GM19463 (cell line): ENCODE results near the gene PRR19.
A peak's percentile ranks its signal among the peaks of the same experiment; 100 is the strongest.

Source experiments
- ATAC-seq: cut with Tn5 transposase; IDR thresholded peaks from one replicate; pipeline ENCODE4 v1.9.1; 2021; ENCODE audit warnings: mild to moderate bottlenecking, moderate library complexity; ENCODE audit not compliant: unreplicated experiment

The PRR19 gene

DNA sequence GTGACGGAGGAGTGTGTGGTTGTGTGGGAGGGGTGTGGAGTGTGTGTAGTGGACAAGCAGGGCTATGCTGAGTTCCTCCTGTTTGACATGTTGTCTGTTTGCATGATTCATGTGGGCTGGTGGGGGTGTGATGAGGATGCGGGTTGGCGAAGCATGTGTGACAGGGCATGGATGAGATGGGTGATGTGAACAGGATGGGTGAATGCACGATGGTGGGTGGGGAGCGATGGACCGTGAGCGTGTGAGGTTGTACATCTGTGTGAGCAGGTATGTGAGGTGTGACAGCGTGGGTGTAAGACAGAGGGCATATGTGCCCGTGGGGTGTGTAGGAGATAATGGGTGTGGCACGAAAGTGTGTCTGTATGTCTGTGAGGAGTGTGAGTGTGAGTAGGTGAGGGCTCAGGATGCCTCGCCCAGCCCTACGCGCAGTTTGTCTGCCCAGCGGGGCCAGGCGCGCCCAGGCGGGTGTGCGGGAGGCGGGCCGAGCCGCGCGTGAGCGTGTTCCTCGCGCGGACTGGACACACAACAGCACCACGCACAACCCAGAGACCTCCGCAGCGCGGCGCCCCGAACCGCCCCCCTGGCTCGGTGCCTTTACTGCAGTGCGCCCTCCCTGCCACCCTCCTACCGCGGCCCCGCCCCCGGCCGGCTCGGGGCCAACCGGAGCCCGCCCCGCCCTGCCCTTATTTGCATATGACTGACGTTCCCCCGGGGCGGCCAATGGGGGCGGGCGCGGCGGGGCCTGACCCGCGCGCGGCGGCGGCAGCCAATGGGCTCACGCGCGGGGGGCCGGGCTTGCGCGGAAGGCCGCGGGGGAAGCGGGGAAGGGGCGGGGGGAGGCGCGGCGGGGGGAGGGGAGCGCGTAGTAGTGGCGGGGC is 18.5 kb upstream of the PRR19 start:
- ATAC-seq = peak; percentile 42

DNA sequence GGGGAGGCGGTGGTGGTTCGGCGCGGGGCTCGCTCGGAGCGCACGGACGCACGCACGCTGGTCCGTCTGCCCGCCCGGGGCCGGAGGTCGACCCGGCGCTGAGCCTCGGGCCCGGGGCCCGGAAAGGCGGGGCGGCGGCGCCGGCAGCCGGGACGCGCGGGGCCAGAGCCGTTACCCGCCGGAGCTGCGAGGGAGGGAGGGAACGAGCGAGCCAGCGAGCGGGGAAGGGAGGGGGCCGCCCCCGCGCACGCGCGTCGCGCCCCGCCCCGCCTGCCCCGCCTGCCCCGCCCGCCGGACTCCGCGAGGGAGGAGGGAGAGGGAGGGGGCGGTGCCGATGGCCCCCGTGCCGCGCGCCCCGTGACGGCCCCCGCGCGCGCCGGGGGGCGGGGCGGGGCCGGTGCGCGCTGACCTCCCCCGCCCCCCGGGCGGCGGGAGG is 17.8 kb upstream of the PRR19 start:
- ATAC-seq = peak; percentile 18

GRCh38 chr19:42284591-42285341 is 17.2 kb upstream of the PRR19 start:
- no peak for ATAC-seq

DNA sequence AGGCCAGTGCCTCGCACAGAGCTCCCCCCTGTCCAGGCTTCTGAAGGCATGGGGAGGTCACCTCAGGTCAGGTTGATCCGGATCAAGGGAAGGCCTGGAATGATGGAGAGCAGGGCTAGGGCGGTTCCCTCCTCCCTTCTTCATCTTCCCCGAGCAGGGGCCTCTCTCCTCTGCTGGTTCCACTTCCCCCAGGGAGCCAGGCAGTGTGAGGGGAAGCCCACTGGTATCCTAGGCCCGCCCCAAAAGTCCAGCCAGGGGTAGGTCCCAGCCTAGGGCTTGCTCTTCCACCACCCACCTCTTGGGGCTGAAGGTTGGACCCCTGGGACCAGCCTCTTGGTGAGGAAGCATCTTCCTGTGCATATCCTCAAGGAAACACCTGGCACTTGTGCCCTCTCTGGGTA is 16.4 kb upstream of the PRR19 start:
- ATAC-seq = no peak

- ATAC-seq = no peak
These were observed 16.0 kb upstream of the PRR19 start for GRCh38 chr19:42285988-42286348.

DNA sequence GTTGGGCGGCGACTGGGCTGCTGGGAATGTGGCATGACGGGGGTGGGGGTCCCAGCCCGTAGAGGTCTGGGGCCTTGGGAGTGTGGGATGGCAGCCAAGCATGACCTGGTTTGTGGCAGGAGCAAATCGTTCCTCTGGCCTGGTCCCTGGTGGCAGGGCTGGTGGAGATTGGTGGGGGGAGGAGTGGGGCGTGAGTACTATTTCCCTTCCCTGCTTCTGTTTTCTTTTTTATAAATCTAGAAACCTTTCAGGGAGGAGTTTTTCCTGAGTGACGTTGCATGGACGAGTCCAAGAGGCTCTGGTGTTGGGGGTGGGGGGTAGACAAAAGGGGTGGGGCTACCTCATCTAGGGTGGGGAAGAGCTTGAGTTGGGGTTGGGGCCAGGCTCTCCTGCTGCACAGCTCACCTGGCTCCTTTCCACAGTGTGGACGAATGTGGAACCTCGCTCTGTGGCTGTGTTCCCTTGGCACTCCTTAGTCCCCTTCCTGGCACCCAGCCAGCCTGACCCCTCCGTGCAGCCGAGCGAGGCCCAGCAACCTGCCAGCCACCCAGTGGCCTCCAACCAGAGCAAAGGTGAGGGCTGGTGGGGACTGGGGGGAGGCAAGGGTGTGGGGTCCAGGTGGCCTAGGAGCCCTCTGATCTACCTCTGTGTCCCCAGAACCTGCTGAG is 15.4 kb upstream of the PRR19 start:
- no peak for ATAC-seq

DNA sequence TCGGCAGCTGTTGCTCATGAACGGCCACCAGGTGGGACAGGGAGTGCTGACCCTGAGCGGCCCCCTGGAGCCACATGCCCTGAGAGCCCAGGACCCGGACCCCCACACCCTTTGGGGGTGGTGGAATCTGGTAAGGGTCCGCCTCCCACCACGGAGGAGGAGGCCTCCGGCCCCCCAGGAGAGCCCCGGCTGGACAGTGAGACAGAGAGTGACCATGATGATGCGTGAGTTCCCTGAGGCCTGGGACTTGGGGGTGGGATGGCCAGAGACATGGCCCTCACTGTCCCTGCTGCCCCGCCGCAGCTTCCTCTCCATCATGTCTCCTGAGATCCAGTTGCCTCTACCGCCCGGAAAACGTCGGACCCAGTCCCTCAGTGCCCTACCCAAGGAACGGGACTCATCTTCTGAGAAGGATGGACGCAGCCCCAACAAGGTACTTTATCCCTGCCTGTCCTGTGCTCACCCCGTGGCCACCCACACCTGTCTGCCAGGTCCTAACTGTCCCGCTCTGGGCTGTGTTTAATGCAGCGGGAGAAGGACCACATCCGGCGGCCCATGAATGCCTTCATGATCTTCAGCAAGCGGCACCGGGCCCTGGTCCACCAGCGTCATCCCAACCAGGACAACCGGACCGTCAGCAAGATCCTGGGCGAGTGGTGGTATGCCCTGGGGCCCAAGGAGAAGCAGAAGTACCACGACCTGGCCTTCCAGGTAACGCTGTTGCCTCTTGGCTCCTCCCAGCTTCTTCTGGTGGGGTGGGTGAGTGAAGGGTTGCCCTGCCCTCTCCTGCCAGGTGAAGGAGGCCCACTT is 14.7 kb upstream of the PRR19 start:
- ATAC-seq = no peak

GRCh38 chr19:42287827-42288107 is 14.2 kb upstream of the PRR19 start:
- no peak for ATAC-seq

DNA sequence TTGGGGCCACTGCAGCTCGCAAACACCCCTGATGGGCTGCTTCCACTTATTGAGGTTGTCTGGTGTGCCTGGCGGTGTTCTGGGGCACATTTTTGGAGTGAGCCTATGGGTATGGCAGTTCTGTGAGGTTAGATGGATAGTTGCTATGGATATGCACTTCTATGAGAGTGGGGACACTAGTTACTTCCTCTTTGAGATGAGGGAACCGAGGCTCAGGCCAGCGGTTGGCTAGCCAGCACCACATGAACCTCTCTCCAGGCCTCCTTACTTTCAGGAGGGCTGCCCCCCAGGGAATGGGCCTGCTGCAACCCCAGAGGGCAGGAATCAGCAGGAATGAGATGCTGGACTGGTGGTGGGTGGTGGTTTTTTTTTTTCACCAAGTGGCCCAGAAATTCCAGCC is 13.5 kb upstream of the PRR19 start:
- no peak for ATAC-seq

GRCh38 chr19:42288881-42289555 is 12.9 kb upstream of the PRR19 start:
- ATAC-seq = no peak

DNA sequence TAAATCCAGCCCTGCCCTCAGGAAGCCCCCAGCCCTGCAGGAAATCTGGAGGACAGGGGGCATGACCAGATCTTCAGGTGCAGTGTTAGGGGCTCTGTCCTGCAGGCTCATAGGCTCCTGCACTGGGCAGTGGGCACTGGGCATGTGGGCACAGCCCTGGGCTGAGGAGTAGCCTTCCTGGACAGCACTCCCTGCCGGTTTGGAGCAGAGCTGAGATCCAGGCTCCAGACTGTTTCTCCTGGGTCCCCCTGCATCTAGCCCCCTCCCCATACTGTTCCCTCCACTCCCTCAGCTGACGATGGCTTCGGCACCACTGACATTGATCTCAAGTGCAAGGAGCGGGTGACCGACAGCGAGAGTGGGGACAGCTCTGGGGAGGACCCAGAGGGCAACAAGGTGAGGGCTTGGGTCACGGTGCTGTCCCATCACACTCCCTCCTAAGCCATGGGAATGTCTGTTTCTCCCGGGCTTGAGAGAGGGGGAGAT is 12.3 kb upstream of the PRR19 start:
- no peak for ATAC-seq

DNA sequence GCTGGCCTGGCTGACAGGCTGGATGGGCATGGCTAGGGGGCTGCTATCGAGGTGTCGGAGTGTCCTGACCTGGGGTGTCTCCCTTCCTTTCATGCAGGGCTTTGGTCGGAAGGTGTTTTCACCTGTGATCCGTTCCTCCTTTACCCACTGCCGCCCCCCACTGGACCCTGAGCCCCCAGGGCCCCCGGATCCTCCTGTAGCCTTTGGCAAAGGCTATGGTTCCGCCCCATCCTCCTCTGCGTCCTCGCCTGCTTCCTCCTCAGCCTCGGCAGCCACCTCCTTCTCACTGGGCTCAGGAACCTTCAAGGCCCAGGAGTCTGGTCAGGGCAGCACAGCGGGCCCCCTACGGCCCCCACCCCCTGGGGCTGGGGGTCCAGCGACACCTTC is 11.8 kb upstream of the PRR19 start:
- ATAC-seq = no peak

DNA sequence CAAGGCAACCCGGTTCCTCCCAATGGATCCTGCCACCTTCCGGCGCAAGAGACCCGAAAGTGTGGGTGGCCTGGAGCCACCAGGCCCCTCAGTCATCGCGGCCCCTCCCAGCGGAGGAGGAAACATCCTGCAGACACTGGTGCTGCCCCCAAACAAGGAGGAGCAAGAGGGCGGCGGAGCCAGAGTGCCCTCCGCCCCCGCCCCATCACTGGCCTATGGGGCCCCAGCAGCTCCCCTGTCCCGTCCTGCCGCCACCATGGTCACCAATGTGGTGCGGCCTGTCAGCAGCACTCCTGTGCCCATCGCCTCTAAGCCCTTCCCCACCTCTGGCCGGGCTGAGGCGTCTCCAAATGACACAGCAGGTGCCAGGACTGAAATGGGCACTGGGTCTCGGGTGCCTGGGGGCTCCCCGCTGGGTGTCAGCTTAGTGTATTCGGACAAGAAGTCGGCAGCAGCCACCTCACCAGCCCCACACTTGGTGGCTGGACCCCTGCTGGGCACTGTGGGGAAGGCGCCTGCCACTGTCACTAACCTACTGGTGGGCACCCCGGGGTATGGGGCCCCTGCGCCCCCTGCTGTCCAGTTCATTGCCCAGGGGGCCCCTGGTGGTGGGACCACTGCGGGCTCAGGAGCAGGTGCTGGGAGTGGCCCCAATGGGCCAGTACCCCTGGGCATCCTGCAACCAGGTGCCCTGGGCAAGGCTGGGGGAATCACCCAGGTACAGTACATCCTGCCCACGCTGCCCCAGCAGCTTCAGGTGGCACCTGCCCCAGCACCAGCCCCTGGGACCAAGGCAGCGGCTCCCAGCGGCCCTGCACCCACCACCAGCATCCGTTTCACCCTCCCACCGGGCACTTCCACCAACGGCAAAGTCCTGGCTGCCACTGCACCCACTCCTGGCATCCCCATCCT is 11.2 kb upstream of the PRR19 start:
- no peak for ATAC-seq

DNA sequence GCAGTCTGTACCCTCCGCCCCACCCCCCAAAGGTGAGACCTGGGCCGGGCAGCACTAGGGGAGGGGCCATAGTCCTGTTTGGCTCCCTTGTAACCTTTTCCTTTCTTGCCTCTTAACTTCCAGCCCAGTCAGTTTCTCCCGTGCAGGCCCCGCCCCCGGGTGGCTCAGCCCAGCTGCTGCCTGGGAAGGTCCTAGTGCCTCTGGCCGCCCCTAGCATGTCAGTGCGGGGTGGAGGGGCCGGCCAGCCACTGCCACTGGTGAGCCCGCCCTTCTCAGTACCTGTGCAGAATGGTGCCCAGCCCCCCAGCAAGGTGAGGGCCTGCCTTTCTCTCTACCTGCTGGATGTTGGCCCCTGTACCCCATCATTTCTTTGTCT is 10.5 kb upstream of the PRR19 start:
- ATAC-seq = no peak

GRCh38 chr19:42292042-42292960 is 9.6 kb upstream of the PRR19 start:
- ATAC-seq = no peak

GRCh38 chr19:42292963-42293362 is 9.0 kb upstream of the PRR19 start:
- no peak for ATAC-seq

DNA sequence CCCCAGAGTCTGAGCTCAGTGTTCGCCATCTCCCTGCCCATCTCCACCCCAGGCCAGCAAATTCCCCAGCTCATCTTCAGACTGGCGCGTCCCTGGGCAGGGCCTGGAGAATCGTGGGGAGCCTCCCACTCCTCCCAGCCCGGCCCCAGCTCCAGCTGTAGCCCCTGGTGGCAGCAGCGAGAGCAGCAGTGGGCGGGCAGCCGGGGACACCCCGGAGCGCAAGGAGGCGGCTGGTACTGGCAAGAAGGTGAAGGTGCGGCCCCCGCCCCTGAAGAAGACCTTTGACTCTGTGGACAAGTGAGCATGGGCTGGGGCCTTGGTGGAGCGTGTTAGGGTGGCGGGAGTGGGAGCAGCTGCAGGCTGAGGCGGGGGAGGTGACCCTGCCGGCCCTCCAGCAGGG is 8.4 kb upstream of the PRR19 start:
- no peak for ATAC-seq

GRCh38 chr19:42293948-42294347 is 8.0 kb upstream of the PRR19 start:
- ATAC-seq = no peak
